Measurements from ENCODE around the gene IPO9. TPM values are rescaled to one million over a fixed set of nuclear protein-coding genes. Genes with fewer than 3 reads are reported as not detected.
A peak's percentile ranks its signal among the peaks of the same experiment; 100 is the strongest.

The IPO9 gene
- total RNA-seq, 2 experiments from 2014 or later, result 63.9 to 65.7 TPM

- H3K4me3 Mint-ChIP-seq, result no peak overlapping the region
- no peak for DNase-seq
- no peaks in the 10 kb centered on the region for H3K27me3 Mint-ChIP-seq (ENCODE audit: low read depth)
- CTCF ChIA-PET, result interaction anchor here (0.7 to 13.2 kb wide), 6 partner anchors 39 to 260 kb away, joined by 3 to 266 read pairs (median 4); no protein-coding TSS in a partner anchor
- H3K4me1 Mint-ChIP-seq (ENCODE audit: low read depth), result no peaks in the 10 kb centered on the region
- H3K36me3 Mint-ChIP-seq (ENCODE audit: low read depth), result no peaks in the 10 kb centered on the region
- intact Hi-C loops (cut with micrococcal nuclease), result no loop called here
- no peaks in the 10 kb centered on the region for H3K9me3 Mint-ChIP-seq
- no peak overlapping the region for H3K27ac Mint-ChIP-seq
Measured at GRCh38 chr1:201791051-201791778, 37.7 kb upstream of the IPO9 start.

- Mint-ChIP-seq H3K36me3 (ENCODE audit: low read depth) (no peaks in the 10 kb centered on the region), H3K27ac (no peak overlapping the region), H3K27me3 (ENCODE audit: low read depth) (no peaks in the 10 kb centered on the region), H3K4me3 (no peak overlapping the region), H3K4me1 (ENCODE audit: low read depth) (no peaks in the 10 kb centered on the region), H3K9me3 (no peaks in the 10 kb centered on the region)
- intact Hi-C loops (cut with micrococcal nuclease), result no loop called here
- CTCF ChIA-PET, result interaction anchor here (0.7 to 13.2 kb wide), 5 partner anchors 38 to 234 kb away, joined by 3 to 266 read pairs (median 3); no protein-coding TSS in a partner anchor
- DNase-seq, result no peak
Measured at GRCh38 chr1:201791779-201792173, 37.2 kb upstream of the IPO9 start.

GRCh38 chr1:201792534-201793305, 36.2 kb upstream of the IPO9 start:
- DNase-seq, result peak; percentile 74
- CTCF ChIA-PET, result interaction anchor here (0.7 to 13.2 kb wide), 23 partner anchors 9 to 258 kb away, joined by 3 to 266 read pairs (median 4); no protein-coding TSS in a partner anchor
- intact Hi-C loops (cut with micrococcal nuclease), result loop anchor here (1.0 kb wide), 2 partner anchors 83 to 233 kb away; no protein-coding TSS in a partner anchor
- Mint-ChIP-seq H3K4me3 (no peak overlapping the region), H3K36me3 (ENCODE audit: low read depth) (no peaks in the 10 kb centered on the region), H3K4me1 (ENCODE audit: low read depth) (no peaks in the 10 kb centered on the region), H3K27me3 (ENCODE audit: low read depth) (no peaks in the 10 kb centered on the region), H3K27ac (no peak overlapping the region), H3K9me3 (no peaks in the 10 kb centered on the region)

GRCh38 chr1:201793306-201793925, 35.5 kb upstream of the IPO9 start:
- no peaks in the 10 kb centered on the region for H3K36me3 Mint-ChIP-seq (ENCODE audit: low read depth)
- no peaks in the 10 kb centered on the region for H3K27me3 Mint-ChIP-seq (ENCODE audit: low read depth)
- no peaks in the 10 kb centered on the region for H3K4me1 Mint-ChIP-seq (ENCODE audit: low read depth)
- DNase-seq, result no peak
- intact Hi-C loops (cut with micrococcal nuclease), result loop anchor here (1.0 kb wide), 2 partner anchors 84 to 234 kb away; no protein-coding TSS in a partner anchor
- no peak overlapping the region for H3K4me3 Mint-ChIP-seq
- CTCF ChIA-PET, result interaction anchor here (0.7 to 13.2 kb wide), 22 partner anchors 10 to 259 kb away, joined by 3 to 266 read pairs (median 5); no protein-coding TSS in a partner anchor
- no peak overlapping the region for H3K27ac Mint-ChIP-seq
- no peaks in the 10 kb centered on the region for H3K9me3 Mint-ChIP-seq

GRCh38 chr1:201795066-201795465, 33.9 kb upstream of the IPO9 start:
- Mint-ChIP-seq H3K27me3 (ENCODE audit: low read depth) (no peaks in the 10 kb centered on the region), H3K4me3 (no peak overlapping the region), H3K9me3 (no peaks in the 10 kb centered on the region), H3K36me3 (ENCODE audit: low read depth) (no peaks in the 10 kb centered on the region), H3K4me1 (ENCODE audit: low read depth) (no peaks in the 10 kb centered on the region), H3K27ac (no peak overlapping the region)
- CTCF ChIA-PET, result interaction anchor here (0.8 to 13.2 kb wide), 10 partner anchors 9 to 262 kb away, joined by 3 to 266 read pairs (median 6); no protein-coding TSS in a partner anchor
- intact Hi-C loops (cut with micrococcal nuclease), result no loop called here
- no peak for DNase-seq

- DNase-seq, result no peak
- no peaks in the 10 kb centered on the region for H3K4me1 Mint-ChIP-seq (ENCODE audit: low read depth)
- H3K27me3 Mint-ChIP-seq (ENCODE audit: low read depth), result no peaks in the 10 kb centered on the region
- H3K4me3 Mint-ChIP-seq, result no peak overlapping the region
- CTCF ChIA-PET, result interaction anchor here (0.6 kb wide), 1 partner anchor 244 kb away, joined by 3 read pairs; no protein-coding TSS in a partner anchor
- H3K36me3 Mint-ChIP-seq (ENCODE audit: low read depth), result no peaks in the 10 kb centered on the region
- no peak overlapping the region for H3K27ac Mint-ChIP-seq
- intact Hi-C loops (cut with micrococcal nuclease), result no loop called here
- no peaks in the 10 kb centered on the region for H3K9me3 Mint-ChIP-seq
Measured at GRCh38 chr1:201800246-201800645, 28.7 kb upstream of the IPO9 start.

GRCh38 chr1:201806801-201807200, 22.2 kb upstream of the IPO9 start:
- no peaks in the 10 kb centered on the region for H3K9me3 Mint-ChIP-seq
- no peaks in the 10 kb centered on the region for H3K36me3 Mint-ChIP-seq (ENCODE audit: low read depth)
- no peak for DNase-seq
- H3K4me1 Mint-ChIP-seq (ENCODE audit: low read depth), result no peaks in the 10 kb centered on the region
- intact Hi-C loops (cut with micrococcal nuclease), result no loop called here
- H3K27me3 Mint-ChIP-seq (ENCODE audit: low read depth), result no peaks in the 10 kb centered on the region
- H3K27ac Mint-ChIP-seq, result no peak overlapping the region
- H3K4me3 Mint-ChIP-seq, result no peak overlapping the region
- CTCF ChIA-PET, result interaction anchor here (0.6 to 1.4 kb wide), 2 partner anchors 12 to 105 kb away, joined by 3 to 6 read pairs; no protein-coding TSS in a partner anchor

- DNase-seq, result no peak
- Mint-ChIP-seq H3K9me3 (no peaks in the 10 kb centered on the region), H3K27me3 (ENCODE audit: low read depth) (no peaks in the 10 kb centered on the region), H3K36me3 (ENCODE audit: low read depth) (no peaks in the 10 kb centered on the region), H3K4me3 (no peak overlapping the region), H3K27ac (no peak overlapping the region), H3K4me1 (ENCODE audit: low read depth) (no peaks in the 10 kb centered on the region)
- intact Hi-C loops (cut with micrococcal nuclease), result no loop called here
- CTCF ChIA-PET, result interaction anchor here (0.6 to 1.2 kb wide), 3 partner anchors 15 to 234 kb away, joined by 3 to 5 read pairs (median 3); partner anchors contain the start of gene IPO9
Measured at GRCh38 chr1:201807958-201808632, 20.9 kb upstream of the IPO9 start.

- Mint-ChIP-seq H3K4me1 (ENCODE audit: low read depth) (no peaks in the 10 kb centered on the region), H3K4me3 (no peak overlapping the region), H3K36me3 (ENCODE audit: low read depth) (no peaks in the 10 kb centered on the region), H3K27ac (no peak overlapping the region), H3K9me3 (no peaks in the 10 kb centered on the region), H3K27me3 (ENCODE audit: low read depth) (no peaks in the 10 kb centered on the region)
- intact Hi-C loops (cut with micrococcal nuclease), result no loop called here
- CTCF ChIA-PET, result interaction anchor here (1.2 kb wide), 1 partner anchor 16 kb away, joined by 3 read pairs; no protein-coding TSS in a partner anchor
- DNase-seq, result no peak
Measured at GRCh38 chr1:201808633-201808990, 20.3 kb upstream of the IPO9 start.

- CTCF ChIA-PET, result no interaction called here
- intact Hi-C loops (cut with micrococcal nuclease), result no loop called here
- no peaks in the 10 kb centered on the region for H3K4me1 Mint-ChIP-seq (ENCODE audit: low read depth)
Measured at GRCh38 chr1:201809876-201810275, 19.1 kb upstream of the IPO9 start.

GRCh38 chr1:201810466-201811216, 18.3 kb upstream of the IPO9 start:
- H3K27ac Mint-ChIP-seq, result no peak overlapping the region
- CTCF ChIA-PET, result no interaction called here

More at GRCh38 chr1:201809876-201810275, 19.1 kb upstream of the IPO9 start:
- H3K27me3 Mint-ChIP-seq (ENCODE audit: low read depth), result no peaks in the 10 kb centered on the region
- no peak for DNase-seq
- no peaks in the 10 kb centered on the region for H3K36me3 Mint-ChIP-seq (ENCODE audit: low read depth)
- no peak overlapping the region for H3K4me3 Mint-ChIP-seq
- no peaks in the 10 kb centered on the region for H3K9me3 Mint-ChIP-seq
- H3K27ac Mint-ChIP-seq, result no peak overlapping the region

More at GRCh38 chr1:201810466-201811216, 18.3 kb upstream of the IPO9 start:
- H3K27me3 Mint-ChIP-seq (ENCODE audit: low read depth), result no peaks in the 10 kb centered on the region
- intact Hi-C loops (cut with micrococcal nuclease), result no loop called here
- DNase-seq, result no peak
- no peaks in the 10 kb centered on the region for H3K9me3 Mint-ChIP-seq
- H3K4me3 Mint-ChIP-seq, result no peak overlapping the region
- no peaks in the 10 kb centered on the region for H3K36me3 Mint-ChIP-seq (ENCODE audit: low read depth)
- H3K4me1 Mint-ChIP-seq (ENCODE audit: low read depth), result no peaks in the 10 kb centered on the region

All from activated naive CD4-positive, alpha-beta T cell treated with anti-CD3 and anti-CD28 coated beads for 36 hours (primary cell).